ENCODE measurements around the gene CADM1.

Gene CADM1

GRCh38 chr11:115311949-115312348 is 192.3 kb downstream of the CADM1 start:
- no peak for DNase-seq

DNA sequence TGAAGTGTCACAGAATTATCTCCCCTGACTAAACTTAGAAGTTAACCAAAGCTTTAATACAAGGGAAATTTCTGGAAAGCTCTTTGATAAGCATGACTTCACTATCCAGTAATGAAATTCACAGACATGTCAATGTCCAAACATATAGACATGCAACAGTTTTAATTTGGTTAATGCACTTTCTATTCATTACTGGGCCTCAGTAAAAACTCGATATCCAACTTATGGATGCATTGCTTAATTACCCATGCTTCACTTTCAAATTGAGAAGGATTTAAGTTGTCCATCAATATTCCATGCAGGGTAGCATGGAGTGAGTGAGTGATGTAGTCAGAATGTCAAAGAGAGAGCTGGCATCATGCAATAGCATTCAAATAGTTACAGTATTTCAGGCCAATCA is 197.5 kb downstream of the CADM1 start:
- no peak for DNase-seq

DNA sequence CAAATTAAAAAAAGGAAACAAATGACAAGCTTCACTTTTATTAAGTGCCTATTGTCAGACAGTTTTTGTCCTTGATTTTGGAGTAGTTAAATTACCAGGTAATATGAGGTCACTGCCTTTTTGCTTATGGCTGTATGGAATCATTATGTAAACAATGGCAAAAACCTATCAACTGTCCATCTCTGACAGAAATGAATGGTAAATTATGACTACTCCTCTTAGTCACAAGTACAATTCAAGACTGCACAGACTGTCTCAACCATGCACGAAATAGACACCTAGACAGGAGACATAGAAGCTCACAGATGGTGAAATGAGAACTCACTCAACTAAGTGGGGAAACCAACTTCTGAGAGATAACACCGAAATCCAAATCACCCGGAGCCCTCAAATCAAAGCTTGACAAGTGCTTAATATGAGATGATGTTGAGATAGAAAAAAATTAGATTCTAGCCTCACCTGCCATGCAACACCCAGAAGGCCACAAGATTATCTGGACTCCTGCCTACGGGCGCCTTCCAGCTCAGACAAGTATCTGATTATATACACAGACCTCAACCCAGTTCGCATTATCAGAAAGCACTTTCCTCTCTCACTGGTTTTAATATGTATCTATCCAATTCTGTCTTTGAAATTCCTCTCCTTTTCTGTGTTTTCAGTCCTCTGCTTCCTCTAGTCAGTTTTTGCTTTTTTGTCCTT is 199.3 kb downstream of the CADM1 start:
- no peak for DNase-seq

- DNase-seq, result no peak
Measured at GRCh38 chr11:115303929-115304531, 200.2 kb downstream of the CADM1 start.

GRCh38 chr11:115302946-115303703 is 201.1 kb downstream of the CADM1 start:
- DNase-seq, result no peak

DNA sequence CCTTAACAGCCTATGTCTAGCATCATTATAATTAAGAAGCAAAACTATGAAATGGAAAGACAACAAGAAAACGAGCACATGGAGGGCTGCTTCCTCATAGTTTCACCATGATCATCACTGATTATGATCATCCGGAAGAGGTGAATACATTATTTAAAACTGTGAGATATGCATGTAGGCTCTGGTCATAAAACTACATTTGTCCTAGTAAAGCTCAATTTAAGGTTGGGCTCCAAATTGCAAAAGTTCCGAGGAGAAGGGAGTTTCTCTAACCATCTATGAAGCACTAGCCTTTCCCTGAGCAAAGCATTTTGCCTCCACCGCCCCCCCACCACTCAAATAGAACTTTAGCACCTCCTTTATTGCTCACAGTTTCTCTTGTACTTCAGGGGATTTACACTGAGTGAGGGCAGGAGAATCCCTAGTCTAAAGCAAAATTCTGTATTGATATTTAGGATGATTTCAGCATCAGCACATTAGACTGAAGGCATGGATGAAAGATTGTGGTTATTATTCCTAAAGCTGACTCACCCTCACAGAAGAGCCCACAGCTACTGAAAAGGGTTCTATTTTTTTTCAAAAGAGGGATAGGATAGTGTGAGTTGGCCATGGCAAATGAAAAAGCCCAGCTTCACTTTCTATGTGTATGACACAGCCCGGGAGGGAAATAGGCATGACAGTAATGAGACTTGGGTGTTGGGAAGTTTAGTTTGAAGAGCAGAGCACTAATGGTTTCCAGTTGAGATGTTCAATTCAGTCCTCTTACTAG is 203.4 kb downstream of the CADM1 start:
- no peak for DNase-seq

DNA sequence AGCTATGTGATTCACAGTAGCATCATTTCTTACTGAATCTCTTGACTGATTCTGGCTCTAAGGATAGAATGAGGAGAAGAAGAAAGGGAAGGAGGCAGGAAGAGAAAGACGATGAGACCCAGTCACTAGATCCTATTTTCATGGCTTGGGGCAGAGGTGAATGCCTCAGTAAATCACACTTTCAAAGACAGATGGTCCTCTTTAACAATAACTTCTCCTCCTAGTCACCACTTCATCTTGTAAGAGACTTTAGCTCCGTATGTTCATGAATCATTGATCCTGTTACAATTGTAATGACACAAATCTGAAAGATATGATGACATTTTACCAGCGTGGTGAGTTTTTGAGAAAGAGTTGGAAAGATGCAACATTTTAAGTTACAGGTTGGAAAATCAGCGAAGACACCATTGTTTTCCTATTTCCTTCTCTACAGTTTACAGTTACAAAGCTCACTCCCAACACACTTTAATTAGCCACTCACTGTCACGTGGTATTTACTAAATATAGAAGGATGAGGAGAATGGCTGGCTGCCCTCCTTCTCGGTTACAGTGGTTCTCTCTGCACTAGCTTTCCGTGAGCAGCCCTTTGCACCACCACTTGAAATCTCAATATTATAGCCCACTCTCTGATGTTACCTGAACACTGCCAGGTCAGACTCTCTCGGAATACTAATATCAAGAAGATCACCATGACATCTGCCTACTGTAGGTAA is 205.8 kb downstream of the CADM1 start:
- no peak for DNase-seq

DNA sequence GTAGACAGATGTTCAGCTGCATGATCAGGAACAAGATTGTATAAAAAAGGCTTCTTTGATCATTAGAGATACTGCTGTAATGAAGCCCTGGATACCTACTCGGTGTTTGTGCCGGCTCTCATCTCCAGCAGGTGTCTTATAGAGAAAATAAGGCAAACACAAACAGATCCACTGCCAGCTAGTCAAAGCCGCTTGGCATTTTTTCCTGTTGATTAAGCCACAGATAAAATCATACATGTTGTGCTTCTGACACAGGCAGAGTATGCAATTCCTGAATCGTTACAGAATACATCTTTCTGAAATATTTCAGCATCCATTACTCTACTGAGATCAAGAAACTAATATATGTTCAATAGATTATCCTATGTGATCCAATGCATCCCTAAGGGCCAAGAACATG is 206.9 kb downstream of the CADM1 start:
- no peak for DNase-seq

GRCh38 chr11:115291325-115291724 is 212.9 kb downstream of the CADM1 start:
- DNase-seq, result no peak

GRCh38 chr11:115290893-115291292 is 213.3 kb downstream of the CADM1 start:
- DNase-seq, result peak; percentile 77

DNA sequence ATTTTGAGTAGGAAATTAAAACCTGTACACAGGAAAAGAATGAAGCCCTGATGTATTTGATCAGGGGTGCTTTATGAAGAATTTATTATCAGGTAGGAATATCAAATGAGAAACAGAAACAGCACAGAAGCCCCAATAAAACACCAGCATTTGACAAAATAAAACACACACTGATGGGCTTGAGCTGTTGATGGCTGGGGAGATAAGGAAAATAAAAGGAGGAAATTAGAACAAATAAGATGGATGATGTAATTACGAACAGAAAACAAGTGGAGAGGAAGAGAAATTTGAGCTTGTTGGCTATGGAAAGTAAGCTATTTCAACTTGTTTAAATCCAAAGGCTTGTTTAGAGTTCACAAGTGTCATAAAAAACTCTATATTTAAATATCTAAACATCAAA is 213.7 kb downstream of the CADM1 start:
- no peak for DNase-seq

- DNase-seq, result peak; percentile 41
Measured at GRCh38 chr11:115287266-115287665, 216.9 kb downstream of the CADM1 start.

DNA sequence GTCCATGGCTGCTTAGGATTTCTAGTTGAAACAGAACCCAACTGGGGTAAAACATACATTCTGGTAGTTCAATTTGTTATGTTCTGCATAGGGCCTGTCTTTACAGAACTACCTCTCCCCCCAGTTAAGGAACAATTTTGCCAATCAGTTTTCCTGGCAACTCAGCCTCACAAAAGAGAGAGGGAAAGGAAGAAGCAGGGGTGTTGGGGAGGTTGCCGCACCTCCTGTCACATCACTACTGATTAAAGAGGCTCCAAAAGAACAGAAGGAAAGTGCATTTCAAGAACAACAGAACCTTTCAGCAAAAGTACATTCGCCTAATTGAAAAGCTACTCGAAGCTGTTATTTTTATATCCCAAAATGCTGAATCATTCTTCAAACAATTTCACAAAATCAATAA is 217.6 kb downstream of the CADM1 start:
- DNase-seq, result no peak

GRCh38 chr11:115284773-115285172 is 219.4 kb downstream of the CADM1 start:
- DNase-seq, result no peak

DNA sequence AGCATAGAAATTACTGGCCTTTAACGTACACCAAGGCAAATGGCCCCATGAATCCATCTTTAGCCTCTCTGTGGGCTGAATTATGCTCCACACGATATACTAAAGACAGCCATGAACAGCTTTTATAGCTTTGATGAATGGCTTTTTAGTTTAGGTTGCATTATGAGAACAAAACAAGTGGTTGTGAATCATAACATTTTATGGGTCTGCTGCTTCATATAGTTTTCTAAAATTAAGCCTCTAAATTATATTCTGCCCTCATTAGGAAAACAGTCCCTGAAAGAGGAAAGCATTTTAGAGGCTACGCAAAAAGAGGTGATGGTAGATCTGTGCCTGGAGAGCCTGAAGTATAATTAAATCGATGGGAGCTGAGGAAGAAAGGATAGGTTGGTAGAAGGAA is 221.3 kb downstream of the CADM1 start:
- peak; percentile 19 for DNase-seq

GRCh38 chr11:115280775-115281174 is 223.4 kb downstream of the CADM1 start:
- no peak for DNase-seq

DNA sequence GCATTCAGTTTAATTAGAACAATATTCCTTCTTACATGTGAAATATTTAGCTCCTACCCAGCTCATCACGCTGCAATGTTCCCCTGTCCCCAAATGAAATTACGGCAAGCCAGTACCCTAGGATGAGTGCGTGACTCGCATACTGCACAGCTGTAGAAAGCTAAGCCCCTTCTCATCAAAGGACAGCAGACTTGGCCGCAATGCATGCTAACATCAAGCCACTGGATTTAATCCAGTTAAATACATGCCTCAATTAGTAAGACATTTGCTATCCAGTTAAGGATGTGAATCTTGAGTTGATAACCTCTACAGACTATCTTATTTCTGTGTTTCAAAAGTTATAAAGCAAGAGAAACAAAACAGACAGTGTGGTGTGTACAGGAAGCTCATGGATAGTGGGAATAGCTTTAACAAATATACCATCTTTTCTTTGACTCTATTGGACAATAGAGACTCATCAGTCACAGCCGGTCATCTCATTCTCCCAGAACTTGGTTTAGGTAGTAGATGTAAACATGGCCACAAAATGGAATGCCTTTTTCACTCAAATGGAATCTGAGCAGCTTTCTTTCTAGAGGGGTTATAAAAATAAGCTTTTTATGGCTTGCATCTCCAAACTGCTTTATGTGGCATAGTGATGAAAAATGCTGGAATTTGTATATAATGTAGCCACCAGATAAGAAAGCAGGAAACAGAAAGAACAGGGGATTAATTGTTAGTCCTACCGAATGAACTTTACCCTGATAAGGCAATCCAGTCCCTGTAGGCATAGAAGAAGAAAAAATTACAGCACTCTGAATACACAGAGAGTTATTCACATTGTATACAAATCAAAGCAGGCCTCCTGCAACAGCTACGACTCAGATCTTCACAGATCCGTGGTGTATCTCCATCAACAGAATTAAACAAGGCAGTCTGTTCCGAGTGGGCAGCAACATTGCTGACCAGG is 224.1 kb downstream of the CADM1 start:
- DNase-seq, result no peak

- DNase-seq, result no peak
Measured at GRCh38 chr11:115276799-115277198, 227.4 kb downstream of the CADM1 start.

DNA sequence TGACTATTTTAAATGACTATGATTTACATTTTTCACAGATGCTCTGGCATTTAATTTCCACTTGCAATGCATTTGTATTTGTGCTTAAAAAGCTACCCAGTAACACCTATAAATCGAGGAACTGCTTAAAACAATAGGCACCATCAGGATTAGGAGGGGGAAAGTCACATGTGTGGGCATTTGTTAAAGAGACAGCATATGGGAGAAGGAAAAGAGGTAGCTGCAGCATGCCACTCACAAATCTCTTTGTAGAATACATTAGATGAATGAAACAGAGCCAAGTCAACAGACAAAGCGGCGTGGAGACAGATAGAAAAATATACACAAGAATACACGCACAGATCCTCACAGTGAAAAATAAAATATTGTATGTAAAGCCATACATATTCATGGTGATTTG is 228.0 kb downstream of the CADM1 start:
- no peak for DNase-seq

DNA sequence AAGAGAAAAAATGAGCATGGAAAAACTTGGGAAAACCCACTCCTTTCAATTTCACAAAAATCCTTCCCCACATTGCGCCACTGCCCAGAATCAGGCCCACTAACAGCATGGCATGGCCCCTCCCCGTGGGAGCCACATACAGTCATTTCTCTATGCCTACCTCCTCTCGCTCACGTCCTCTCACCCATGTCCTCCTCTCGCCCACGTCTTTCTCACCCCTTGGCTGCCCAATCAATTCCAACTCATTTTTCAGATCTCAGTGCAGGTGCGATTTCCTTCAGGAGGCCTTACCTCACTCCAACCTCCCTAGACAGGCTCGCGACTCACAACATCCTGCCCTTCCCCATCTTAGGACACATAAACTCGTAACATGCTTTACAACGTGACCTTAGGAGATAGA is 229.2 kb downstream of the CADM1 start:
- DNase-seq, result no peak

DNA sequence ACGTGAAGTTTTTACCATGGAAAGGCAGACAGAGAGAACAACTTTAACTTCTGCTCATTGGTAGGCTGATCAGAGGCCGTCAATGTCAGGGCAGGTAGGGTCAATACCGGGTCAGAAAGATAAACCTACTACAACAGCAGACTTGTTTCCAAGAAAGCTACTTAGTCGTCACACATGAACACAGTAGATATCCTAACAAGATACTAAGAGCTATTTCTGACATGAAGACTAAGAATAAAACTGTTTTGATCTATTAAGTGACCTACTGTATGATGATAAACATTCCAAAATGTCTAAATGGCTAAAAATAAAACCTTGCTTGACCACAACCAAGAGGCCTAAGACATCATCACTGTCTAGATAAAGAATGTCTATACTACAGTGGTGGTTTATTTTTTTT is 231.3 kb downstream of the CADM1 start:
- no peak for DNase-seq

- DNase-seq, result no peak
Measured at GRCh38 chr11:115271643-115272042, 232.6 kb downstream of the CADM1 start.

Measured in DMS153 (cell line).